ENCODE results near the gene ZC3H11A. TPM values are rescaled to one million over a fixed set of nuclear protein-coding genes. Genes with fewer than 3 reads are reported as not detected.
A peak's percentile ranks its signal among the peaks of the same experiment; 100 is the strongest.

Gene ZC3H11A
- total RNA-seq, 1 experiment from 2014 or later = 95.9 TPM

DNA sequence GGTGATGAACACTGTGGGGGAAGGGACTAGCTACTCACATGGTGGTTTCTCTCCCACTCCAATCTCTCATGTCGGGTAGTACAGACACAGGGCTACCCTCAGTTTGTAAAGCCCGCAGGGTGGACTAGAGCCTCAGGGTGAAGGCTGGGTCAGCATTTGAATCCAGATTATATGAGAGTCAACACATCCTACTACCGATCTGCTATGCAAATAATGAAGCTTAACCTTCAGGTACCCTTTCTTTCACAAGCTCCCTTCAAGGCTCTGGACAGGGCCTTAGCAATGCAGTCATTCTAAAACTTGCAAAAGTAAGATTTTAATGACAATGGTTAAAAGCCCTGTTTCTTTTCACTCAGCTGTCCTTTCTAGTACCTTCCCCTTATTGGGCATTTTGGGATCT is 5.5 kb upstream of the ZC3H11A start:
- Histone ChIP-seq H2AK5ac (ENCODE audit: insufficient read length, low read length) (no peak overlapping the region), H4K8ac (replicated peaks; ENCODE audit: insufficient read length, low read depth, low read length) (no peak overlapping the region), H3K27me3 (ENCODE audit: insufficient read depth, low read length) (no peaks in the 10 kb centered on the region), H3K9me3 (ENCODE audit: control insufficient read depth, low read depth, low read length) (no peaks in the 10 kb centered on the region), H3K56ac (ENCODE audit: insufficient read length, low read depth, low read length) (no peak overlapping the region), H3K23ac (ENCODE audit: insufficient read length, low read depth, low read length) (no peak overlapping the region), H3K14ac (ENCODE audit: insufficient read depth, low read length) (no peak overlapping the region), H3K4me1 (ENCODE audit: insufficient read depth, low read length) (peaks cover 4% of the 10 kb centered on the region; the same call in 1 of the 2 replicates), H2BK20ac (ENCODE audit: low read depth, low read length, poor library complexity, severe bottlenecking) (no peak overlapping the region), H3K9ac (ENCODE audit: extremely low read depth, insufficient read length, low read length) (no peak overlapping the region), H4K20me1 (ENCODE audit: control insufficient read depth, insufficient read depth, insufficient read length) (no peaks in the 10 kb centered on the region), H2BK12ac (ENCODE audit: insufficient read length, low read depth, low read length) (no peak overlapping the region), H2BK5ac (ENCODE audit: insufficient read length, low read length) (no peak overlapping the region), H3K4me2 (ENCODE audit: insufficient read depth, insufficient read length, low read length) (peak overlapping the region; percentile 19), H2BK120ac (ENCODE audit: low read depth, low read length, poor library complexity, severe bottlenecking) (no peak overlapping the region), H2AFZ (ENCODE audit: low read length) (no peak overlapping the region), H4K5ac (ENCODE audit: insufficient read length, low read depth, low read length) (no peak overlapping the region), H3K18ac (ENCODE audit: insufficient read length, low read depth, low read length) (no peak overlapping the region), H4K91ac (ENCODE audit: insufficient read length, low read depth, low read length) (no peak overlapping the region), H3T11ph (ENCODE audit: low read length) (no peak overlapping the region), H2BK15ac (ENCODE audit: low read depth, low read length) (no peak overlapping the region), H3K27ac (ENCODE audit: insufficient read length, low read depth, low read length) (no peak overlapping the region), H3K4ac (ENCODE audit: low read depth, low read length) (no peak overlapping the region), H3K79me2 (ENCODE audit: insufficient read depth, low read length) (no peaks in the 10 kb centered on the region), H3K79me1 (ENCODE audit: insufficient read depth, low read depth, low read length, poor library complexity, severe bottlenecking) (no peaks in the 10 kb centered on the region), H3K23me2 (ENCODE audit: insufficient read length, low read depth, low read length, poor library complexity, severe bottlenecking) (no peaks in the 10 kb centered on the region)
- peaks cover 25 to 31% of the 10 kb centered on the region in 2 experiments for H3K4me1 Mint-ChIP-seq
- DNase-seq = no peak
- peak overlapping the region; percentile 27 to 55 (median 39); a peak in 3 of 7 replicates for H3K27ac Mint-ChIP-seq
- WGBS (ENCODE audit: extremely low coverage, insufficient read length, low lambda C conversion rate) = no CpG with 5 or more reads among the region's 3 CpGs
- H3K9me3 Mint-ChIP-seq = peaks cover 0 to 4% of the 10 kb centered on the region in 2 experiments; a peak in 2 of 5 replicates
- H3K27me3 Mint-ChIP-seq (ENCODE audit: low read depth) = no peaks in the 10 kb centered on the region; the same call in 1 of the 2 replicates
- peak overlapping the region in 1 of 2 experiments; percentile 54; a peak in 1 of 5 replicates for H3K4me3 Mint-ChIP-seq
- TF ChIP-seq, protein P1, sequence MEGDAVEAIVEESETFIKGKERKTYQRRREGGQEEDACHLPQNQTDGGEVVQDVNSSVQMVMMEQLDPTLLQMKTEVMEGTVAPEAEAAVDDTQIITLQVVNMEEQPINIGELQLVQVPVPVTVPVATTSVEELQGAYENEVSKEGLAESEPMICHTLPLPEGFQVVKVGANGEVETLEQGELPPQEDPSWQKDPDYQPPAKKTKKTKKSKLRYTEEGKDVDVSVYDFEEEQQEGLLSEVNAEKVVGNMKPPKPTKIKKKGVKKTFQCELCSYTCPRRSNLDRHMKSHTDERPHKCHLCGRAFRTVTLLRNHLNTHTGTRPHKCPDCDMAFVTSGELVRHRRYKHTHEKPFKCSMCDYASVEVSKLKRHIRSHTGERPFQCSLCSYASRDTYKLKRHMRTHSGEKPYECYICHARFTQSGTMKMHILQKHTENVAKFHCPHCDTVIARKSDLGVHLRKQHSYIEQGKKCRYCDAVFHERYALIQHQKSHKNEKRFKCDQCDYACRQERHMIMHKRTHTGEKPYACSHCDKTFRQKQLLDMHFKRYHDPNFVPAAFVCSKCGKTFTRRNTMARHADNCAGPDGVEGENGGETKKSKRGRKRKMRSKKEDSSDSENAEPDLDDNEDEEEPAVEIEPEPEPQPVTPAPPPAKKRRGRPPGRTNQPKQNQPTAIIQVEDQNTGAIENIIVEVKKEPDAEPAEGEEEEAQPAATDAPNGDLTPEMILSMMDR (conservative IDR thresholded peaks at IDR 0.05) = no peak
- no peaks in the 10 kb centered on the region; a peak in 1 of 7 replicates for H3K36me3 Mint-ChIP-seq (ENCODE audit: insufficient read depth in 1 of 3, low read depth in 3 of 3)

Data from H9 (cell line).